Osteocyte (in vitro differentiated cells): ENCODE results near the gene SPECC1. TPM values are rescaled to one million over a fixed set of nuclear protein-coding genes. Genes with fewer than 3 reads are reported as not detected.

ENCODE experiments used
- DNase-seq: peaks from one replicate; pipeline ENCODE4 v3.0.0; 2021; ENCODE audit warnings: mixed read lengths; ENCODE audit not compliant: unreplicated experiment; ENCODE audit errors: extremely low spot score
- H3K27ac Mint-ChIP-seq: one replicate; pipeline ENCODE4 v1.8.0; 2021; ENCODE audit warnings: mild to moderate bottlenecking, mixed read lengths; ENCODE audit not compliant: unreplicated experiment
- H3K27me3 Mint-ChIP-seq: one replicate; pipeline ENCODE4 v1.8.0; 2021; ENCODE audit warnings: mixed read lengths; ENCODE audit not compliant: unreplicated experiment
- H3K36me3 Mint-ChIP-seq: one replicate; pipeline ENCODE4 v1.8.0; 2021; ENCODE audit warnings: mixed read lengths; ENCODE audit not compliant: unreplicated experiment
- H3K4me1 Mint-ChIP-seq: one replicate; pipeline ENCODE4 v1.8.0; 2021; ENCODE audit warnings: mixed read lengths; ENCODE audit not compliant: unreplicated experiment
- H3K4me3 Mint-ChIP-seq: one replicate; pipeline ENCODE4 v1.8.0; 2021; ENCODE audit warnings: mild to moderate bottlenecking, moderate library complexity, mixed read lengths; ENCODE audit not compliant: unreplicated experiment
- H3K9me3 Mint-ChIP-seq: one replicate; pipeline ENCODE4 v1.8.0; 2021; ENCODE audit warnings: mixed read lengths; ENCODE audit not compliant: unreplicated experiment
- total RNA-seq: library from RNA; stranded (reverse); gene quantifications from 2 replicates; pipeline ENCODE4 v1.2.1, GENCODE V29; 2021
- TF ChIP-seq, protein P1 (sequence below): fragments of 200-600 bp; sonication (generic); IDR thresholded peaks from 2 replicates; pipeline ENCODE4 v1.5.0; 2021; ENCODE audit warnings: antibody characterized with exemption, mild to moderate bottlenecking, moderate library complexity

Gene SPECC1
- total RNA-seq, 1 donor from 2014 or later = 12.1 TPM

DNA sequence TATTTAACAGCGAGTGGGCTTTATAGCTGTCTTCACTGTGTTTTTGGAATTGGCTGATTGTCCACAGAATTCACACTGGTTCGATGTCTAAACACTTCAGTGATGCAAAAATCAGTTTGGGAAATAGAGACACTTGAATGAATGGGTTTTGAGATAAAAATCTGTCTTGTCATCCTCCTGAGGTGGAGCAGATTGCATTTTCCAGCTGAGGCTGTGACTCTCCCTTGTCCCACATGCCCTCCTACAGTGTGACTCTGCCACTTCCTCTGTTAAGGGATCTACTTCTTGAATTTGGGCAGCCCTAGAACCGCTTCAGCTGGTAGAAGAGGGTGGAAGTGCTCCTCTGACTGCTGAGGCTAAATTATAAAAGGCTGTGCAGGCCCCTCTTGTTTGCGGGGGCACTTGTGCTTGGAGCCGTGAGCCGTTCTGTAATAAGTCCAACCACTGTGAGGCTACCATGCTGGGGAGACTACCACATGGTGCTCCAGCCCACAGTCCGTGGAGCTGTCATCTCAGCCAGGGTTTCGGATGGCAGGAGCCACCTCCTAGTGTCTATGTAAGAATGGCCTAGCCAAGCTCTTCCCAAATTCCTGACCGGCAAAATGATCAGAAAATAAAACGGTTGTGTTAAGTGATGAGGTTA is 175.9 kb downstream of the SPECC1 start:
- peaks cover 4% of the 10 kb centered on the region for H3K27me3 Mint-ChIP-seq
- no peaks in the 10 kb centered on the region for H3K36me3 Mint-ChIP-seq
- TF ChIP-seq, protein P1, sequence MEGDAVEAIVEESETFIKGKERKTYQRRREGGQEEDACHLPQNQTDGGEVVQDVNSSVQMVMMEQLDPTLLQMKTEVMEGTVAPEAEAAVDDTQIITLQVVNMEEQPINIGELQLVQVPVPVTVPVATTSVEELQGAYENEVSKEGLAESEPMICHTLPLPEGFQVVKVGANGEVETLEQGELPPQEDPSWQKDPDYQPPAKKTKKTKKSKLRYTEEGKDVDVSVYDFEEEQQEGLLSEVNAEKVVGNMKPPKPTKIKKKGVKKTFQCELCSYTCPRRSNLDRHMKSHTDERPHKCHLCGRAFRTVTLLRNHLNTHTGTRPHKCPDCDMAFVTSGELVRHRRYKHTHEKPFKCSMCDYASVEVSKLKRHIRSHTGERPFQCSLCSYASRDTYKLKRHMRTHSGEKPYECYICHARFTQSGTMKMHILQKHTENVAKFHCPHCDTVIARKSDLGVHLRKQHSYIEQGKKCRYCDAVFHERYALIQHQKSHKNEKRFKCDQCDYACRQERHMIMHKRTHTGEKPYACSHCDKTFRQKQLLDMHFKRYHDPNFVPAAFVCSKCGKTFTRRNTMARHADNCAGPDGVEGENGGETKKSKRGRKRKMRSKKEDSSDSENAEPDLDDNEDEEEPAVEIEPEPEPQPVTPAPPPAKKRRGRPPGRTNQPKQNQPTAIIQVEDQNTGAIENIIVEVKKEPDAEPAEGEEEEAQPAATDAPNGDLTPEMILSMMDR = no peak
- no peak for DNase-seq
- H3K27ac Mint-ChIP-seq = no peak overlapping the region
- no peak overlapping the region for H3K4me3 Mint-ChIP-seq
- peaks cover 18% of the 10 kb centered on the region for H3K4me1 Mint-ChIP-seq
- no peaks in the 10 kb centered on the region for H3K9me3 Mint-ChIP-seq

DNA sequence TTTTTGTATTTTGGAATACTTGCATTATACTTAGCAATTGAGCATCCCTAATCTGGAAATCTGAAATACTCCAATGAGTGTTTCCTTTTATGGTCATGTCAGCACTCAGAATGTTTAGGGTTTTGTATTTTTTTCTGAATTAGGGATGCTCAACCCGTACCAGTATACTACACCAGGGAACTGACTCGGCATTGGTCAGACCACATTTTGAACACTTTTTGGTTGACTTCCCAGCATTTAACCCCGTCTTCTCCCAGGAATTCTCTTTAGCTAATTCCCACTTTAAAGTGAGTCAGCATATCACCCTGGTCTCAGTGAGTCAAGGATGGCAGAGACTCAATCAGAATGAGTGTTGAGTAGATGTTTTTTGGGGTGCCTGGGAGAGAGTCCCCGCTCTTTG is 177.9 kb downstream of the SPECC1 start:
- H3K4me1 Mint-ChIP-seq = peaks cover 25% of the 10 kb centered on the region
- H3K27ac Mint-ChIP-seq = no peak overlapping the region

DNA sequence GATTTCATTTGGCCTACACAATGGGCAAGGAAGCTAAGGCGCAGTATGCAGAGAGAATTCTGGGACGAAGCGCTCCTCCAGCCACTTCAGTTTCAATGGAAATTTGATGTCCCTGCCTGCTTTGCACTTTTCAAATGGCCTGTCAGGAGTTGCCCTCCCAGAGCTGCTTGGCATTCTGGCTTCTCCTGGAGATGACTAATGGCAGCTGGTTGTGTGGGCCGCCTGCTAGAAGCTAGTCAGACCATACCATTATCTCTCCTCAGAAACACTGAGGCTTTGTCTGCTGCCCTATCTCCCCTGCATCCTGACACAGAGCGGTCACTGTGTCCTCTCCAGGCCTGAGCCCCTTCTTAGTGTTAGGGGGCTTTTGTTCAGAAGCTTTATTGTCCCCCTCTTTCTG is 180.1 kb downstream of the SPECC1 start:
- H3K27ac Mint-ChIP-seq = no peak overlapping the region
- DNase-seq = no peak
- peaks cover 22% of the 10 kb centered on the region for H3K4me1 Mint-ChIP-seq
- no peaks in the 10 kb centered on the region for H3K36me3 Mint-ChIP-seq
- no peak overlapping the region for H3K4me3 Mint-ChIP-seq
- H3K27me3 Mint-ChIP-seq = no peaks in the 10 kb centered on the region
- no peaks in the 10 kb centered on the region for H3K9me3 Mint-ChIP-seq
- TF ChIP-seq, protein P1 = no peak

More for the DNA sequence above, 177.9 kb downstream of the SPECC1 start:
- Mint-ChIP-seq H3K4me3 (no peak overlapping the region), H3K36me3 (no peaks in the 10 kb centered on the region), H3K27me3 (no peaks in the 10 kb centered on the region), H3K9me3 (no peaks in the 10 kb centered on the region)
- TF ChIP-seq, protein P1 = no peak
- no peak for DNase-seq

DNA sequence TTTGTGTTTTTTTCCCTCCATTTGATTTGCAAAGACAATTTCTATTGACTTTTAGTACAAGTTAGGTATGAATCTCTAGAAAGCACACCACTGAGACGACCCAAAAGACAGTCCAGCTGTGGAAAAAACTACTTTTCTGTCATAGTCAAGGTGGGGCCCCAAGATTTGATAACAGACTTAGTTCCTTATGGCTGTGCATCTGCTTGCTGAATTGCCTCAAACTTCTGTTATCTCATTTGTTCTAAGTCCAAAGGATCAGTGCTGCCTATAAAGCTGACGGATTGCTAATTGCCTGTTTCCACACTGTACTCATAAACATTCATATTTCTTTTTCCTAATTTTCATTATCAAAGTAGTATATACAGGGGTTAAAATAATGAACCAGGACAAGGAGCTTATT is 180.8 kb downstream of the SPECC1 start:
- TF ChIP-seq, protein P1 = no peak
- Mint-ChIP-seq H3K27ac (no peak overlapping the region), H3K9me3 (no peaks in the 10 kb centered on the region), H3K36me3 (no peaks in the 10 kb centered on the region), H3K27me3 (no peaks in the 10 kb centered on the region), H3K4me3 (no peak overlapping the region), H3K4me1 (peaks cover 17% of the 10 kb centered on the region)
- no peak for DNase-seq

DNA sequence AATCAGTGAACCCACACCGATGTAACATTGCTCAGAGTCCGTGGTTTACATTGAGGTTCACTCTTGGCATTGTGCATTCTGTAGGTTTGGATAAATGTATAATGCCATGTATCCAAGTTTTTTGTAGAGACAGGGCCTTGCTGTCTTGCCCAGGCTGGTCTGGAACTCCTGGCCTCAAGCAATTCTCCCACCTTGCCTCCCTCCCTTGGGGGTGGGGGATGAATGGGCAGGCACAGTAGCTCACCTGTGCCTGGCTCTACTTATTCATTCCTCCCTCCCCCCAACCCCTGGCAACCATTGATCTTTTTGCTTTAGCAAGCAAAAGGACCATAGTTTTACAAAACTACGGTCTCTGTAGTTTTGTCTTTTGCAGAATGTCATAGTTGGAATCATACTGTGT is 181.4 kb downstream of the SPECC1 start:
- DNase-seq = no peak
- TF ChIP-seq, protein P1 = no peak
- Mint-ChIP-seq H3K36me3 (no peaks in the 10 kb centered on the region), H3K27me3 (no peaks in the 10 kb centered on the region), H3K27ac (no peak overlapping the region), H3K4me1 (peaks cover 15% of the 10 kb centered on the region), H3K4me3 (no peak overlapping the region), H3K9me3 (no peaks in the 10 kb centered on the region)
